ENCODE measurements around the gene DUSP16. TPM values are rescaled to one million over a fixed set of nuclear protein-coding genes. Genes with fewer than 3 reads are reported as not detected.

DUSP16 gene
- total and polyA plus RNA-seq, 4 donors = 17.7 to 23.2 (median 20.5) TPM

- no peak overlapping the region for H3K4me3 ChIP-seq (ENCODE audit: low read depth, low read length)
- peak in 2 of 6 donors; percentile 17 to 22 for DNase-seq (ENCODE audit: low read depth in 4 of 6, low spot score in 6 of 6)
- H3K27me3 ChIP-seq (ENCODE audit: control insufficient read depth, insufficient read depth, low read length) = no peaks in the 10 kb centered on the region
- WGBS (ENCODE audit: insufficient coverage) = 54% methylated on average over 4 of the region's 5 CpGs
- H3K4me1 ChIP-seq (ENCODE audit: control insufficient read depth, insufficient read depth, low read length) = peaks cover 7% of the 10 kb centered on the region
- H3K9me3 ChIP-seq (ENCODE audit: control insufficient read depth, insufficient read depth, low read length) = no peaks in the 10 kb centered on the region
- no peak overlapping the region for H3K27ac ChIP-seq (ENCODE audit: low read depth, low read length)
- no peaks in the 10 kb centered on the region for H3K36me3 ChIP-seq (ENCODE audit: control insufficient read depth, insufficient read depth, low read length)
These were observed 120.1 kb downstream of the DUSP16 start for GRCh38 chr12:12442548-12443071.

GRCh38 chr12:12441843-12442461 lies 120.7 kb downstream of the DUSP16 start:
- peaks cover 7% of the 10 kb centered on the region for H3K4me1 ChIP-seq (ENCODE audit: control insufficient read depth, insufficient read depth, low read length)
- no peak for DNase-seq (ENCODE audit: low read depth in 4 of 6, low spot score in 6 of 6)
- no peak overlapping the region for H3K27ac ChIP-seq (ENCODE audit: low read depth, low read length)
- no peaks in the 10 kb centered on the region for H3K27me3 ChIP-seq (ENCODE audit: control insufficient read depth, insufficient read depth, low read length)
- no peaks in the 10 kb centered on the region for H3K9me3 ChIP-seq (ENCODE audit: control insufficient read depth, insufficient read depth, low read length)
- H3K36me3 ChIP-seq (ENCODE audit: control insufficient read depth, insufficient read depth, low read length) = no peaks in the 10 kb centered on the region
- 97% methylated on average over 3 of the region's 4 CpGs for WGBS (ENCODE audit: insufficient coverage)
- H3K4me3 ChIP-seq (ENCODE audit: low read depth, low read length) = no peak overlapping the region

- Histone ChIP-seq H3K36me3 (ENCODE audit: control insufficient read depth, insufficient read depth, low read length) (no peaks in the 10 kb centered on the region), H3K9me3 (ENCODE audit: control insufficient read depth, insufficient read depth, low read length) (no peaks in the 10 kb centered on the region), H3K4me3 (ENCODE audit: low read depth, low read length) (no peak overlapping the region), H3K4me1 (ENCODE audit: control insufficient read depth, insufficient read depth, low read length) (peaks cover 7% of the 10 kb centered on the region), H3K27ac (ENCODE audit: low read depth, low read length) (no peak overlapping the region), H3K27me3 (ENCODE audit: control insufficient read depth, insufficient read depth, low read length) (no peaks in the 10 kb centered on the region)
- no peak for DNase-seq (ENCODE audit: low read depth in 4 of 6, low spot score in 6 of 6)
- no CpG with 5 or more reads among the region's 2 CpGs for WGBS (ENCODE audit: insufficient coverage)
These were observed 121.2 kb downstream of the DUSP16 start for GRCh38 chr12:12441429-12441807.

- DNase-seq (ENCODE audit: low read depth in 4 of 6, low spot score in 6 of 6) = no peak
- WGBS (ENCODE audit: insufficient coverage) = 82% methylated on average over 4 of the region's 4 CpGs
- no peaks in the 10 kb centered on the region for H3K36me3 ChIP-seq (ENCODE audit: control insufficient read depth, insufficient read depth, low read length)
- H3K27me3 ChIP-seq (ENCODE audit: control insufficient read depth, insufficient read depth, low read length) = no peaks in the 10 kb centered on the region
- H3K4me3 ChIP-seq (ENCODE audit: low read depth, low read length) = no peak overlapping the region
- H3K9me3 ChIP-seq (ENCODE audit: control insufficient read depth, insufficient read depth, low read length) = no peaks in the 10 kb centered on the region
- no peak overlapping the region for H3K27ac ChIP-seq (ENCODE audit: low read depth, low read length)
- peaks cover 7% of the 10 kb centered on the region for H3K4me1 ChIP-seq (ENCODE audit: control insufficient read depth, insufficient read depth, low read length)
These were observed 121.8 kb downstream of the DUSP16 start for GRCh38 chr12:12440784-12441428.

GRCh38 chr12:12439636-12440035 lies 123.0 kb downstream of the DUSP16 start:
- DNase-seq (ENCODE audit: low read depth in 4 of 6, low spot score in 6 of 6) = no peak
- H3K4me3 ChIP-seq (ENCODE audit: low read depth, low read length) = no peak overlapping the region
- H3K9me3 ChIP-seq (ENCODE audit: control insufficient read depth, insufficient read depth, low read length) = no peaks in the 10 kb centered on the region
- WGBS (ENCODE audit: insufficient coverage) = 92% methylated on average over 2 of the region's 6 CpGs
- peaks cover 7% of the 10 kb centered on the region for H3K4me1 ChIP-seq (ENCODE audit: control insufficient read depth, insufficient read depth, low read length)
- H3K27me3 ChIP-seq (ENCODE audit: control insufficient read depth, insufficient read depth, low read length) = no peaks in the 10 kb centered on the region
- no peaks in the 10 kb centered on the region for H3K36me3 ChIP-seq (ENCODE audit: control insufficient read depth, insufficient read depth, low read length)
- H3K27ac ChIP-seq (ENCODE audit: low read depth, low read length) = no peak overlapping the region

- Histone ChIP-seq H3K4me1 (ENCODE audit: control insufficient read depth, insufficient read depth, low read length) (no peaks in the 10 kb centered on the region), H3K4me3 (ENCODE audit: low read depth, low read length) (no peak overlapping the region), H3K27me3 (ENCODE audit: control insufficient read depth, insufficient read depth, low read length) (no peaks in the 10 kb centered on the region), H3K27ac (ENCODE audit: low read depth, low read length) (no peak overlapping the region), H3K36me3 (ENCODE audit: control insufficient read depth, insufficient read depth, low read length) (no peaks in the 10 kb centered on the region), H3K9me3 (ENCODE audit: control insufficient read depth, insufficient read depth, low read length) (no peaks in the 10 kb centered on the region)
- DNase-seq (ENCODE audit: low read depth in 4 of 6, low spot score in 6 of 6) = no peak
- no CpG with 5 or more reads among the region's 2 CpGs for WGBS (ENCODE audit: insufficient coverage)
These were observed 125.8 kb downstream of the DUSP16 start for GRCh38 chr12:12436831-12437345.

GRCh38 chr12:12433203-12433731 lies 129.4 kb downstream of the DUSP16 start:
- no peak for DNase-seq (ENCODE audit: low read depth in 4 of 6, low spot score in 6 of 6)
- no peak overlapping the region for H3K4me3 ChIP-seq (ENCODE audit: low read depth, low read length)
- H3K27ac ChIP-seq (ENCODE audit: low read depth, low read length) = no peak overlapping the region
- no peaks in the 10 kb centered on the region for H3K27me3 ChIP-seq (ENCODE audit: control insufficient read depth, insufficient read depth, low read length)
- H3K9me3 ChIP-seq (ENCODE audit: control insufficient read depth, insufficient read depth, low read length) = no peaks in the 10 kb centered on the region
- no peaks in the 10 kb centered on the region for H3K36me3 ChIP-seq (ENCODE audit: control insufficient read depth, insufficient read depth, low read length)
- H3K4me1 ChIP-seq (ENCODE audit: control insufficient read depth, insufficient read depth, low read length) = no peaks in the 10 kb centered on the region
- no CpG with 5 or more reads among the region's 4 CpGs for WGBS (ENCODE audit: insufficient coverage)

DNA sequence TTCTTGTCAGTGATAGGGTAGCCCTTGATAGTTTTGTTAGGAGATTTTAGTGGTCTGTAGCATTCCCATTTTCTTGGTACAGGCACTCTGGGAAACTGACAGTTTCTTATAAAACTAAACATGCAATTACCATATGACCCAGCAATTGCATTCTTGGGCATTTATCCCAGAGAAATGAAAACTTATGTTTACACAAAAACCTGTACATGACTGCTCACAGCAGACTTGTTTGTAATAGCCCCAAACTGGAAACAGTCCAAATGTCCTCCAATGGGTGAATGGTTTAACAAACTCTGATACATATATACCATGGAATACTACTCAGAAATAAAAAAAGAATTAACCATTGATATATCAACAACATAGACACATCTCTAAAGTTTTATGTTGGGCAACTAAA lies 130.3 kb downstream of the DUSP16 start:
- Histone ChIP-seq H3K4me3 (ENCODE audit: low read depth, low read length) (no peak overlapping the region), H3K9me3 (ENCODE audit: control insufficient read depth, insufficient read depth, low read length) (no peaks in the 10 kb centered on the region), H3K27ac (ENCODE audit: low read depth, low read length) (no peak overlapping the region), H3K4me1 (ENCODE audit: control insufficient read depth, insufficient read depth, low read length) (no peaks in the 10 kb centered on the region), H3K27me3 (ENCODE audit: control insufficient read depth, insufficient read depth, low read length) (no peaks in the 10 kb centered on the region), H3K36me3 (ENCODE audit: control insufficient read depth, insufficient read depth, low read length) (no peaks in the 10 kb centered on the region)
- no peak for DNase-seq (ENCODE audit: low read depth in 4 of 6, low spot score in 6 of 6)

GRCh38 chr12:12428961-12429657 lies 133.6 kb downstream of the DUSP16 start:
- H3K9me3 ChIP-seq (ENCODE audit: control insufficient read depth, insufficient read depth, low read length) = peaks cover 2% of the 10 kb centered on the region
- H3K27ac ChIP-seq (ENCODE audit: low read depth, low read length) = no peak overlapping the region
- no peak overlapping the region for H3K4me3 ChIP-seq (ENCODE audit: low read depth, low read length)
- no peaks in the 10 kb centered on the region for H3K36me3 ChIP-seq (ENCODE audit: control insufficient read depth, insufficient read depth, low read length)
- H3K27me3 ChIP-seq (ENCODE audit: control insufficient read depth, insufficient read depth, low read length) = no peaks in the 10 kb centered on the region
- no peaks in the 10 kb centered on the region for H3K4me1 ChIP-seq (ENCODE audit: control insufficient read depth, insufficient read depth, low read length)
- no peak for DNase-seq (ENCODE audit: low read depth in 4 of 6, low spot score in 6 of 6)
- 100% methylated on average over 1 of the region's 7 CpGs for WGBS (ENCODE audit: insufficient coverage)
